GM08714 (cell line): ENCODE data around the gene ADO.

ENCODE experiments used
- H3K4me3 ChIP-seq: fragments of 200-500 bp; sonication (Bioruptor generic); 2 replicates; pipeline ENCODE4 v1.5.1; 2014; ENCODE audit warnings: mild to moderate bottlenecking, low read length, inconsistent platforms
- ZNF274 ChIP-seq: IDR thresholded peaks from 2 replicates; pipeline ENCODE4 v1.6.1; 2012; ENCODE audit warnings: mild to moderate bottlenecking, low read depth, low read length

ADO gene

GRCh38 chr10:62804356-62805230 is at the start of gene ADO:
TSS of gene ADO (plus strand) at chr10:62804720. CDS start at chr10:62805060, 340 bp downstream.
- no peak for TF ChIP-seq ZNF274
- peak within 1 kb of the TSS; percentile 83 for H3K4me3 ChIP-seq

GRCh38 chr10:62754963-62755362 is 49.6 kb upstream of the ADO start:
- H3K4me3 ChIP-seq = no peak overlapping the region
- TF ChIP-seq ZNF274 = no peak

GRCh38 chr10:62755662-62756653 is 48.6 kb upstream of the ADO start:
- TF ChIP-seq ZNF274 = no peak
- no peak overlapping the region for H3K4me3 ChIP-seq

GRCh38 chr10:62759599-62760175 is 44.8 kb upstream of the ADO start:
- no peak for TF ChIP-seq ZNF274
- no peak overlapping the region for H3K4me3 ChIP-seq

GRCh38 chr10:62760401-62760800 is 44.1 kb upstream of the ADO start:
- no peak for TF ChIP-seq ZNF274
- no peak overlapping the region for H3K4me3 ChIP-seq

GRCh38 chr10:62761115-62761514 is 43.4 kb upstream of the ADO start:
- no peak overlapping the region for H3K4me3 ChIP-seq
- TF ChIP-seq ZNF274 = no peak

- TF ChIP-seq ZNF274 = no peak
- no peak overlapping the region for H3K4me3 ChIP-seq
Observed at GRCh38 chr10:62763155-62763554, 41.4 kb upstream of the ADO start.

GRCh38 chr10:62764011-62764410 is 40.5 kb upstream of the ADO start:
- no peak for TF ChIP-seq ZNF274

GRCh38 chr10:62765726-62766125 is 38.8 kb upstream of the ADO start:
- no peak overlapping the region for H3K4me3 ChIP-seq
- no peak for TF ChIP-seq ZNF274

More at GRCh38 chr10:62764011-62764410, 40.5 kb upstream of the ADO start:
- H3K4me3 ChIP-seq = no peak overlapping the region

GRCh38 chr10:62766386-62766785 is 38.1 kb upstream of the ADO start:
- no peak overlapping the region for H3K4me3 ChIP-seq
- TF ChIP-seq ZNF274 = no peak

GRCh38 chr10:62769574-62770242 is 34.8 kb upstream of the ADO start:
- no peak overlapping the region for H3K4me3 ChIP-seq
- TF ChIP-seq ZNF274 = no peak

- TF ChIP-seq ZNF274 = no peak
Observed at GRCh38 chr10:62772186-62772974, 32.1 kb upstream of the ADO start.

GRCh38 chr10:62778125-62778524 is 26.4 kb upstream of the ADO start:
- TF ChIP-seq ZNF274 = no peak
- no peak overlapping the region for H3K4me3 ChIP-seq

More at GRCh38 chr10:62772186-62772974, 32.1 kb upstream of the ADO start:
- H3K4me3 ChIP-seq = peak overlapping the region; percentile 53; the same call in 1 of the 2 replicates
